OCI-LY7 (cell line): ENCODE results near the gene RGL1. TPM values are rescaled to one million over a fixed set of nuclear protein-coding genes. Genes with fewer than 3 reads are reported as not detected.

Source experiments
- BruUV-seq: library from RNA; stranded (reverse); fragments of 400-500 nt; replicated peaks from 2 replicates; lab custom pipeline; 2021; lab: Mats Ljungman, UMichigan
- CTCF ChIA-PET: fragments of 300-600 bp; sonication (Branson Sonifier 250); formaldehyde crosslinking; loops from one replicate; lab custom pipeline; 2022; ENCODE audit warnings: antibody characterized with exemption; ENCODE audit not compliant: unreplicated experiment; lab: Charles Lee
- POLR2A ChIA-PET: fragments of 300-600 bp; sonication (Branson Sonifier 250); formaldehyde crosslinking; loops from one replicate; lab custom pipeline; 2022; ENCODE audit warnings: antibody characterized with exemption; lab: Charles Lee
- DNase-seq: peaks from one replicate; pipeline ENCODE4 v3.0.0-alpha.2; 2015; ENCODE audit warnings: low spot score
- H2AFZ ChIP-seq: fragments of 200-600 bp; sonication (generic), shearing (Covaris generic); 2 replicates; pipeline ENCODE4 v1.6.1; 2014; ENCODE audit warnings: mild to moderate bottlenecking, antibody characterized with exemption, low read length, moderate library complexity
- H3K27ac ChIP-seq: fragments of 200-600 bp; sonication (generic); 2 replicates; pipeline ENCODE4 v1.5.1; 2014; ENCODE audit warnings: mixed run types, low read depth, mild to moderate bottlenecking, moderate library complexity, low read length, inconsistent platforms; ENCODE audit not compliant: poor library complexity, severe bottlenecking
- H3K36me3 ChIP-seq: fragments of 200-600 bp; sonication (generic); 2 replicates; pipeline ENCODE4 v1.6.1; 2014; ENCODE audit warnings: mild to moderate bottlenecking, antibody characterized with exemption, low read length, moderate library complexity, mixed read lengths; ENCODE audit not compliant: insufficient read depth
- H3K4me1 ChIP-seq: fragments of 200-600 bp; sonication (generic); 2 replicates; pipeline ENCODE4 v1.5.1; 2014; ENCODE audit warnings: mild to moderate bottlenecking, low read length; ENCODE audit not compliant: insufficient read depth, poor library complexity, severe bottlenecking
- H3K4me2 ChIP-seq: fragments of 200-600 bp; sonication (generic); 2 replicates; pipeline ENCODE4 v1.6.1; 2014; ENCODE audit warnings: mild to moderate bottlenecking, low read length
- H3K4me3 ChIP-seq: fragments of 200-600 bp; sonication (generic); 2 replicates; pipeline ENCODE4 v1.5.1; 2014; ENCODE audit warnings: mild to moderate bottlenecking, low read depth, low read length; ENCODE audit not compliant: poor library complexity, severe bottlenecking
- H3K79me2 ChIP-seq: fragments of 200-600 bp; sonication (generic); 2 replicates; pipeline ENCODE4 v1.6.1; 2016; ENCODE audit warnings: low read depth, mild to moderate bottlenecking, low read length, moderate library complexity, mixed read lengths; ENCODE audit not compliant: insufficient read depth
- H3K9me2 ChIP-seq: fragments of 200-600 bp; sonication (generic); 2 replicates; pipeline ENCODE4 v1.6.1; 2016; ENCODE audit warnings: mild to moderate bottlenecking, low read length, mixed read lengths; ENCODE audit not compliant: insufficient read depth
- H3K9me3 ChIP-seq: fragments of 200-600 bp; sonication (generic); 2 replicates; pipeline ENCODE4 v1.6.1; 2014; ENCODE audit warnings: mild to moderate bottlenecking, mixed run types, low read length, mixed read lengths
- H4K20me1 ChIP-seq: fragments of 200-600 bp; sonication (generic); 2 replicates; pipeline ENCODE4 v1.6.1; 2014; ENCODE audit warnings: mild to moderate bottlenecking, antibody characterized with exemption, low read length, moderate library complexity, mixed read lengths; ENCODE audit not compliant: insufficient read depth
- CTCF ChIP-seq: fragments of 200-600 bp; sonication (generic); conservative IDR thresholded peaks from 2 replicates; pipeline ENCODE4 v1.5.1; 2014; ENCODE audit warnings: mild to moderate bottlenecking, antibody characterized with exemption, low read length, moderate library complexity, mixed read lengths
- EZH2phosphoT487 ChIP-seq: fragments of 200-600 bp; sonication (generic); IDR thresholded peaks from 2 replicates; pipeline ENCODE4 v1.6.1; 2018; ENCODE audit warnings: low read depth, borderline replicate concordance, mild to moderate bottlenecking, mixed run types, antibody characterized with exemption, low read length, moderate library complexity, mixed read lengths
- intact Hi-C: fragments of 100-400 bp; cut with micrococcal nuclease; formaldehyde crosslinking; loops from one replicate; pipeline ENCODE4 v1.10.0; 2022; ENCODE audit not compliant: unreplicated experiment
- total RNA-seq, 2 experiments: library from RNA; depleted of rRNA in 1 of 2; stranded (reverse); fragments of >200 nt in 1 of 2; shearing (Covaris generic) in 1 of 2; gene quantifications; 2 replicates each; pipeline ENCODE4 v1.2.3, GENCODE V29; 2014 to 2022

Gene RGL1
- total RNA-seq, 2 experiments from 2014 or later: 0.32 to 0.35 TPM

DNA sequence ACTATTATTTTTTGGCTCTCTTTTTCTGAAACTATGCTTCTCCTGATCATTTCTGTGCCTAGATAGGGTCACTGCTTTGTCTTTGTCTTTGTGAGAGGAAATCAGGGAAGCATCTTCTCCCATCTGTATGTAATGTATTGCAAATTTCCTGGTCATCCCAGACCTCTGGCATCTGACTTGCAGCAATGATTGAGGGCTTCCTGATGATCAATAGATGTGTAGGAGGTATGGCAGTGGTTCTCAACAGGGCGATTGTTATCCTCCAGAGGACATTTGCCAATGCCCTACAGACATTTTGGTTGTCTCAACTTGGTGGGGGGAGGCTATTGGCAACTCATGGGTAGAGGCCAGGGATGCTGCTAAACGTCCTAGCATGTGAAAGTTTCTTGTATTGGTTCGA is 64.7 kb downstream of the RGL1 start:
- Histone ChIP-seq H3K4me1 (no peaks in the 10 kb centered on the region), H3K4me3 (no peak overlapping the region), H3K79me2 (no peaks in the 10 kb centered on the region), H4K20me1 (no peaks in the 10 kb centered on the region), H3K9me3 (no peaks in the 10 kb centered on the region), H3K9me2 (no peaks in the 10 kb centered on the region), H3K27ac (no peak overlapping the region), H3K36me3 (no peaks in the 10 kb centered on the region), H3K4me2 (no peak overlapping the region), H2AFZ (no peak overlapping the region)
- POLR2A ChIA-PET: no interaction called here
- intact Hi-C loops: no loop called here
- no peak for DNase-seq
- CTCF ChIA-PET: no interaction called here
- TF ChIP-seq CTCF (no peak), EZH2phosphoT487 (no peak)
- BruUV-seq: no TSS peak

DNA sequence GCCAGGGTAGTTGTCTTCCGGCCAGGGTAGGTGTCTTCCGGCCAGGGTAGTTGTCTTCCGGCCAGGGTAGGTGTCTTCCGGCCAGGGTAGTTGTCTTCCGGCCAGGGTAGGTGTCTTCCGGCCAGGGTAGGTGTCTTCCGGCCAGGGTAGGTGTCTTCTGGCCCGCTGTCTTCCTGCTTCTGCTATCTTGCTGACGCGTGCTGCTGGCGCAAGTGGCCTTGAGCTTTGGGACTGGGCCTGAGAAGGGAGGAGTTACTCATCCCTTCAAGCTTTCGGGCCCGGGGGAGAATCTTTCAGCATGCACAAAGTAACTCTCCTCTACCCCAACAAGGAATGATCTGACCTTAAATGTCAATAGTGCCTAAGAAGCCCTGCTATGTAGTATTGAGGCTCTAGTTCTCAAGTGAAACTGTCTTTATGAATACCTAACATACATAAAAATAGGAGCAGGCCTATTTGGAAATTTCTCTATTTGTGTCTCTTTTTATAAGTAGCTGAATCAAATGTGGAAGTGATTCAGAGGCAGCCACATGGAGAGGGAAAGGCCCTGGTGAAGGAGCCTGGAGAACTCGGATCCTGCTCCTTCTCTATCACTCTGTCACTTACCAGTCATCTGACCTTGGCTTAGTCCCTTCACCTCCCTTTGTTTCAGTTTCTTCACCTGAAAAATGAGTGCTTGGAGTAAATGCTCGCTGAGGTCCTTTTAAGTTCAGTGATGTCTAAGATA is 65.6 kb downstream of the RGL1 start:
- H3K27ac ChIP-seq: no peak overlapping the region
- no peak overlapping the region for H2AFZ ChIP-seq
- no TSS peak for BruUV-seq
- no peak for TF ChIP-seq CTCF
- TF ChIP-seq EZH2phosphoT487: no peak
- DNase-seq: no peak
- no peaks in the 10 kb centered on the region for H3K9me3 ChIP-seq
- ChIA-PET CTCF (no interaction called here), POLR2A (no interaction called here)
- no peaks in the 10 kb centered on the region for H3K4me1 ChIP-seq
- no peak overlapping the region for H3K4me3 ChIP-seq
- H3K4me2 ChIP-seq: no peak overlapping the region
- H4K20me1 ChIP-seq: no peaks in the 10 kb centered on the region
- intact Hi-C loops: no loop called here
- H3K36me3 ChIP-seq: no peaks in the 10 kb centered on the region
- no peaks in the 10 kb centered on the region for H3K79me2 ChIP-seq
- no peaks in the 10 kb centered on the region for H3K9me2 ChIP-seq

- no peak for DNase-seq
- Histone ChIP-seq H3K9me3 (no peaks in the 10 kb centered on the region), H3K9me2 (no peaks in the 10 kb centered on the region), H3K4me3 (no peak overlapping the region), H3K79me2 (no peaks in the 10 kb centered on the region), H3K36me3 (no peaks in the 10 kb centered on the region), H3K4me2 (no peak overlapping the region), H3K4me1 (no peaks in the 10 kb centered on the region), H4K20me1 (no peaks in the 10 kb centered on the region), H2AFZ (no peak overlapping the region), H3K27ac (no peak overlapping the region)
- POLR2A ChIA-PET: no interaction called here
- TF ChIP-seq CTCF (no peak), EZH2phosphoT487 (no peak)
- intact Hi-C loops: no loop called here
- CTCF ChIA-PET: no interaction called here
- BruUV-seq: no TSS peak
These were observed 66.2 kb downstream of the RGL1 start for GRCh38 chr1:183871142-183871541.
